Activated CD8-positive, alpha-beta T cell treated with anti-CD3 and anti-CD28 coated beads for 36 hours (primary cell): ENCODE data around the gene WNT9A. TPM values are rescaled to one million over a fixed set of nuclear protein-coding genes. Genes with fewer than 3 reads are reported as not detected.
"Not testable (repeated sequence)": the region's sequence is repeated elsewhere in the genome, so short reads cannot be mapped to it uniquely, and the experiment has no call there.

Experiments
- ATAC-seq: fragments of 200-7000 bp; cut with Tn5 transposase; one replicate; pipeline ENCODE4 v1.10.0; 2021; ENCODE audit warnings: mild to moderate bottlenecking, moderate library complexity
- CTCF ChIA-PET: fragments of 350-600 bp; sonication (Branson Sonifier 250); formaldehyde crosslinking; loops from one replicate; lab custom pipeline; 2021; ENCODE audit warnings: antibody characterized with exemption; lab: Charles Lee
- POLR2A ChIA-PET: fragments of 350-600 bp; sonication (Branson Sonifier 250); formaldehyde crosslinking; loops from one replicate; lab custom pipeline; 2021; ENCODE audit warnings: antibody characterized with exemption; lab: Charles Lee
- DNase-seq: peaks from one replicate; pipeline ENCODE4 v3.0.0-alpha.2; 2020
- H3K27ac Mint-ChIP-seq: one replicate; pipeline ENCODE4 v1.8.0; 2021; ENCODE audit warnings: mild to moderate bottlenecking, mixed read lengths
- H3K27me3 Mint-ChIP-seq: one replicate; pipeline ENCODE4 v1.8.0; 2021; ENCODE audit warnings: mixed read lengths
- H3K36me3 Mint-ChIP-seq: one replicate; pipeline ENCODE4 v1.8.0; 2021; ENCODE audit warnings: low read depth, mixed read lengths
- H3K4me1 Mint-ChIP-seq: one replicate; pipeline ENCODE4 v1.8.0; 2021; ENCODE audit warnings: low read depth, mixed read lengths
- H3K4me3 Mint-ChIP-seq: one replicate; pipeline ENCODE4 v1.8.0; 2021; ENCODE audit warnings: mild to moderate bottlenecking, moderate library complexity, mixed read lengths
- H3K9me3 Mint-ChIP-seq: one replicate; pipeline ENCODE4 v1.8.0; 2021; ENCODE audit warnings: mixed read lengths
- CTCF ChIP-seq: fragments of 200-600 bp; IDR thresholded peaks from one replicate; pipeline ENCODE4 v1.8.0; 2022; ENCODE audit warnings: antibody characterized with exemption, mild to moderate bottlenecking
- intact Hi-C: fragments of 100-400 bp; cut with micrococcal nuclease; formaldehyde crosslinking; loops from one replicate; pipeline ENCODE4 v1.10.0; 2022
- total RNA-seq, 2 experiments: library from RNA; stranded (reverse); gene quantifications; one replicate each; pipeline ENCODE4 v1.2.3, GENCODE V29; 2021

WNT9A gene
- not detected for total RNA-seq

GRCh38 chr1:227947676-227948492, at the start of gene WNT9A:
WNT9A (minus strand) TSS chr1:227947932; CDS start chr1:227947887, 45 bp downstream.
- intact Hi-C loops, result loop anchor here (10.0 kb wide), 1 partner anchor 183 kb away; no protein-coding TSS in a partner anchor
- Mint-ChIP-seq H3K4me1 (peaks cover 2% of the 10 kb centered on the region), H3K9me3 (no peaks in the 10 kb centered on the region), H3K4me3 (peak within 1 kb of the TSS; percentile 44), H3K36me3 (no peaks in the 10 kb centered on the region), H3K27me3 (peaks cover 18% of the 10 kb centered on the region), H3K27ac (no peak within 1 kb of the TSS)
- TF ChIP-seq CTCF, result no peak
- DNase-seq, result no peak
- peak; percentile 14 for ATAC-seq
- POLR2A ChIA-PET, result interaction anchor here (1.3 kb wide), 1 partner anchor 182 kb away, joined by 5 read pairs; no protein-coding TSS in a partner anchor
- CTCF ChIA-PET, result interaction anchor here (0.8 to 1.6 kb wide), 6 partner anchors 62 to 186 kb away, joined by 3 to 7 read pairs (median 4); no protein-coding TSS in a partner anchor

- CTCF ChIA-PET, result interaction anchor here (0.6 to 1.9 kb wide), 4 partner anchors 8 to 134 kb away, joined by 3 to 5 read pairs (median 4); no protein-coding TSS in a partner anchor
- TF ChIP-seq CTCF, result no peak
- POLR2A ChIA-PET, result no interaction called here
- Mint-ChIP-seq H3K27ac (no peak overlapping the region), H3K36me3 (no peaks in the 10 kb centered on the region), H3K9me3 (peaks cover 19% of the 10 kb centered on the region), H3K4me3 (no peak overlapping the region), H3K27me3 (peaks cover 6% of the 10 kb centered on the region), H3K4me1 (no peaks in the 10 kb centered on the region)
- no peak for DNase-seq
- no peak for ATAC-seq
- intact Hi-C loops, result no loop called here
Observed at GRCh38 chr1:227996187-227996950, 48.6 kb upstream of the WNT9A start.

GRCh38 chr1:227994632-227995300, 47.0 kb upstream of the WNT9A start:
- peaks cover 8% of the 10 kb centered on the region for H3K27me3 Mint-ChIP-seq
- CTCF ChIA-PET, result interaction anchor here (1.9 kb wide), 1 partner anchor 10 kb away, joined by 5 read pairs; no protein-coding TSS in a partner anchor
- peaks cover 19% of the 10 kb centered on the region for H3K9me3 Mint-ChIP-seq
- intact Hi-C loops, result no loop called here
- no peak for ATAC-seq
- H3K4me1 Mint-ChIP-seq, result no peaks in the 10 kb centered on the region
- H3K36me3 Mint-ChIP-seq, result no peaks in the 10 kb centered on the region
- H3K27ac Mint-ChIP-seq, result no peak overlapping the region
- no peak for TF ChIP-seq CTCF
- no peak for DNase-seq
- no peak overlapping the region for H3K4me3 Mint-ChIP-seq
- POLR2A ChIA-PET, result no interaction called here

GRCh38 chr1:227987181-227987580, 39.4 kb upstream of the WNT9A start:
- H3K9me3 Mint-ChIP-seq, result no peaks in the 10 kb centered on the region
- CTCF ChIA-PET, result interaction anchor here (1.0 to 3.1 kb wide), 2 partner anchors 9 to 12 kb away, joined by 5 to 16 read pairs; no protein-coding TSS in a partner anchor
- DNase-seq (no peak), ATAC-seq (no peak)
- no peaks in the 10 kb centered on the region for H3K4me1 Mint-ChIP-seq
- POLR2A ChIA-PET, result no interaction called here
- no peaks in the 10 kb centered on the region for H3K36me3 Mint-ChIP-seq
- no peak overlapping the region for H3K4me3 Mint-ChIP-seq
- no peak overlapping the region for H3K27ac Mint-ChIP-seq
- intact Hi-C loops, result no loop called here
- no peak for TF ChIP-seq CTCF
- peaks cover 22% of the 10 kb centered on the region for H3K27me3 Mint-ChIP-seq

GRCh38 chr1:227975583-227976283, 28.0 kb upstream of the WNT9A start:
- CTCF ChIA-PET, H3K9me3 Mint-ChIP-seq, H3K36me3 Mint-ChIP-seq, H3K4me3 Mint-ChIP-seq, POLR2A ChIA-PET, H3K27ac Mint-ChIP-seq, intact Hi-C loops, H3K4me1 Mint-ChIP-seq, DNase-seq, H3K27me3 Mint-ChIP-seq, ATAC-seq: not testable (repeated sequence)

GRCh38 chr1:227973724-227974288, 26.1 kb upstream of the WNT9A start:
- H3K27me3 Mint-ChIP-seq, H3K36me3 Mint-ChIP-seq, H3K9me3 Mint-ChIP-seq, DNase-seq, H3K4me1 Mint-ChIP-seq, CTCF ChIA-PET, POLR2A ChIA-PET, H3K27ac Mint-ChIP-seq, H3K4me3 Mint-ChIP-seq, intact Hi-C loops, ATAC-seq: not testable (repeated sequence)
